Mucosa of descending colon (tissue), 3 donors: ENCODE data around the gene MRPL43. TPM values are rescaled to one million over a fixed set of nuclear protein-coding genes. Genes with fewer than 3 reads are reported as not detected.

Experiments used
- ATAC-seq: fragments of 200-7000 bp; cut with Tn5 transposase; one replicate; pipeline ENCODE4 v1.9.1; 2020; ENCODE audit warnings: mild to moderate bottlenecking, moderate library complexity
- DNase-seq, 3 donors: peaks; one replicate each; pipeline ENCODE4 v3.0.0-alpha.2; 2020
- H3K36me3 ChIP-seq: fragments of 200-600 bp; one replicate; pipeline ENCODE4 v1.8.0; 2021; ENCODE audit warnings: low read depth, mild to moderate bottlenecking
- H3K4me1 ChIP-seq: fragments of 200-600 bp; one replicate; pipeline ENCODE4 v1.8.0; 2021; ENCODE audit warnings: low read depth, mild to moderate bottlenecking
- H3K4me3 ChIP-seq: fragments of 200-600 bp; one replicate; pipeline ENCODE4 v1.8.0; 2021; ENCODE audit warnings: mild to moderate bottlenecking
- H3K9me3 ChIP-seq: fragments of 200-600 bp; one replicate; pipeline ENCODE4 v1.8.0; 2021; ENCODE audit warnings: mild to moderate bottlenecking
- CTCF ChIP-seq: fragments of 200-600 bp; IDR thresholded peaks from one replicate; pipeline ENCODE4 v1.8.0; 2022; ENCODE audit warnings: antibody characterized with exemption, mild to moderate bottlenecking
- intact Hi-C, 2 donors: fragments of 100-400 bp; cut with DNase I in 1 of 2; cut with micrococcal nuclease in 1 of 2; formaldehyde crosslinking; loops; one replicate each; pipeline versions ENCODE4 v1.11.0 to v1.11.1; 2022; cut with DNase I, micrococcal nuclease
- total RNA-seq, 3 donors: library from RNA; stranded (reverse); fragmentation: NEBNext Ultra II Directional in 2 of 3; extraction: Animal tissue kit (Norgen Biotek cat#: 25700) in 2 of 3; gene quantifications; one replicate each; pipeline versions ENCODE4 v1.2.1 to v1.2.4, GENCODE V29; 2021 to 2023
- donor health status: DM: no; HTN: no; CAD: no; lungs with moderate emphysema.
- donor health status: DM: no; HTN: no; CAD: no.
- donor health status: DM: no; HTN: yes; CAD: no.

The MRPL43 gene
- total RNA-seq, 3 donors from 2014 or later, result 61.3 to 82.3 (median 71.4) TPM

DNA sequence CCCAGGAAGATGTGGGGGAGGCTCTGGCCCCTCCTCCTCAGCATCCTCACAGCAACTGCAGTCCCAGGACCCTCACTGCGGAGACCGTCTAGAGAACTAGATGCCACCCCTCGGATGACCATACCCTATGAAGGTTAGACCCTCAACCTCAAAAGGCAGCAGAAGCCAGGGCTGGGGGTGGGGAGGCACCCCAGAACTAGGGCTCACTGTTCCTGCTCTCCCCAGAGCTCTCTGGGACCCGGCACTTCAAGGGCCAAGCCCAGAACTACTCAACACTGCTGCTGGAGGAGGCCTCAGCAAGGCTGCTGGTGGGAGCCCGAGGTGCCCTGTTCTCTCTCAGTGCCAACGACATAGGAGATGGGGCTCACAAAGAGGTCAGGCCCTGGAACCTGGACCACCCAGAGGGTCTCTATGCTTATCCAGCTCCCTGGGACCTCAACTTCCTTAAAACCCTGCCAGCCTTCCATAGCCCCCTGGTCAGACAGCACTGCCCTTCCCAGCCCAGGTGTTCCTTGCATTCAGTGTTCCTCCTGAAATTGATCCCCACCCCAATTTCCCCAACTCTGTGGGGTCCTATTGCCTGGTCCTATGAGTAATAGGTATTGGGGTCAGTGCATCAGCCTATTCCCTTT lies 14.3 kb downstream of the MRPL43 start:
- DNase-seq (no peak), ATAC-seq (no peak)
- H3K4me1 ChIP-seq, result peaks cover 16% of the 10 kb centered on the region
- H3K9me3 ChIP-seq, result no peaks in the 10 kb centered on the region
- H3K36me3 ChIP-seq, result no peaks in the 10 kb centered on the region
- intact Hi-C loops, result no loop called here
- TF ChIP-seq CTCF, result no peak
- no peak overlapping the region for H3K4me3 ChIP-seq

DNA sequence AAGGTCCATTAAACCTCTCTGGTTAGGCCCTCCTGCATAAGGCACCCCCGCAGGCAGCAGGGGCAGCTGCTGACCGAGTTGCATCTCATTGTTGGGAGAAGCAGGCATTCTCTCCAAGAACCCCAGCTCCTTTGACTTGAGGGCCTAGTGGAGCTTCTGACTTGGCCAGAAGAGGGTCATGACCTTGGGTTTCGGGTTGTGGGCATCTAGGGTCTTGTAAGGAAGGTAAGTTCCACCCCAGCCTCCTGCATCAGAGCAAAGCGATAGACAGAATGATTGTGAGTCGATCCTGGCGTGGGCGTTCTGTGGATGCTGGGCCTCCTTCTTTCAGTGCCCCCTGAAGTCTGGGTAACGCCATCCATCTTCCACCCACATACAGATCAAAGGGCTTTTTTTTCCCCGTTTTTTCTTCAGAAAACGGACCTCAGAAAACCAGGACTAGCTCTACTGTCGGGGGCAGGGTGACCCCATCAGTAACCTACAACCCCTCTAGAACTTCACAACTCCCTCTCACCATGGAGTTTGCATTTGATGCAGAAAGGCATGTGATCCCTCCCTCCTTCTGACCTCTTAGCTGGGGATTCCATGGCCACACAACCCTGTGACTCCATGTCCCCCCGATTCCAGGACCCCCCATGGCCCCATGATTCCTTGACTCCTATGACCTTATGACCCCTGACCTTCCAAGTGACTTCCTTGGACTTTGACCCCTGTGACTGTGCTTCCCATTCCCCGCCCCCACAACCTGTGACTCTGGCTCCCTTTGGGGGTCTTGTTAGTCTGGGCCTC lies 15.0 kb downstream of the MRPL43 start:
- intact Hi-C loops, result no loop called here
- Histone ChIP-seq H3K4me1 (peaks cover 19% of the 10 kb centered on the region), H3K9me3 (no peaks in the 10 kb centered on the region), H3K36me3 (no peaks in the 10 kb centered on the region), H3K4me3 (no peak overlapping the region)
- ATAC-seq, result no peak
- DNase-seq, result no peak
- TF ChIP-seq CTCF, result no peak

GRCh38 chr10:100970914-100971811 lies 16.1 kb downstream of the MRPL43 start:
- Histone ChIP-seq H3K4me3 (no peak overlapping the region), H3K9me3 (no peaks in the 10 kb centered on the region), H3K36me3 (no peaks in the 10 kb centered on the region), H3K4me1 (peaks cover 27% of the 10 kb centered on the region)
- no peak for TF ChIP-seq CTCF
- intact Hi-C loops, result no loop called here
- peak; percentile 74 for ATAC-seq
- peak; percentile 77 to 81 (median 80) for DNase-seq

- no peaks in the 10 kb centered on the region for H3K36me3 ChIP-seq
- peak; percentile 73 for ATAC-seq
- H3K4me3 ChIP-seq, result peak overlapping the region; percentile 77
- intact Hi-C loops, result no loop called here
- peak; percentile 89 to 95 (median 91) for DNase-seq
- no peak for TF ChIP-seq CTCF
- H3K9me3 ChIP-seq, result no peaks in the 10 kb centered on the region
- peaks cover 27% of the 10 kb centered on the region for H3K4me1 ChIP-seq
These were observed 17.0 kb downstream of the MRPL43 start for GRCh38 chr10:100970076-100970913.
